IMR-90 (cell line): ENCODE measurements around the gene OPA3.

ENCODE experiments used
- CEBPB ChIP-seq: IDR thresholded peaks from 2 replicates; pipeline ENCODE4 v1.6.1; 2012; ENCODE audit warnings: low read depth, low read length, improper control_type of control experiment
- CHD1 ChIP-seq: IDR thresholded peaks from 2 replicates; pipeline ENCODE4 v1.6.1; 2012; ENCODE audit warnings: low read depth, low read length, improper control_type of control experiment
- MAZ ChIP-seq: IDR thresholded peaks from 2 replicates; pipeline ENCODE4 v1.6.1; 2012; ENCODE audit warnings: low read depth, mild to moderate bottlenecking, low read length, improper control_type of control experiment, moderate library complexity, borderline replicate concordance
- MXI1 ChIP-seq: IDR thresholded peaks from 2 replicates; pipeline ENCODE4 v1.6.1; 2012; ENCODE audit warnings: low read depth, mild to moderate bottlenecking, low read length, moderate library complexity, borderline replicate concordance
- POLR2A ChIP-seq: IDR thresholded peaks from 2 replicates; pipeline ENCODE4 v1.6.1; 2012; ENCODE audit warnings: mild to moderate bottlenecking, low read depth, low read length
- RAD21 ChIP-seq: IDR thresholded peaks from 2 replicates; pipeline ENCODE4 v1.6.1; 2012; ENCODE audit warnings: low read length, improper control_type of control experiment
- RCOR1 ChIP-seq: IDR thresholded peaks from 2 replicates; pipeline ENCODE4 v1.6.1; 2012; ENCODE audit warnings: mild to moderate bottlenecking, low read length, improper control_type of control experiment; ENCODE audit not compliant: insufficient replicate concordance

GRCh38 chr19:45508861-45509691 is 75.5 kb downstream of the OPA3 start:
- TF ChIP-seq CEBPB (no peak), MAZ (peak; percentile 61; the same call in 1 of the 2 replicates), RCOR1 (no peak), CHD1 (no peak), POLR2A (peak; percentile 51; the same call in 1 of the 2 replicates), MXI1 (no peak), RAD21 (no peak)
